WERI-Rb-1 (cell line): ENCODE results near the gene TBC1D9B.

ENCODE experiments used
- DNase-seq: peaks from one replicate; pipeline ENCODE4 v3.0.0-alpha.2; 2020
- H3K27ac ChIP-seq: fragments of 250-450 bp; sonication (Bioruptor Pico); 2 replicates; pipeline ENCODE4 v1.5.1; 2020; ENCODE audit warnings: mild to moderate bottlenecking, moderate library complexity
- H3K27me3 ChIP-seq: fragments of 250-450 bp; sonication (Bioruptor Pico); 2 replicates; pipeline ENCODE4 v1.5.1; 2021; ENCODE audit warnings: mild to moderate bottlenecking, low read depth, moderate library complexity; ENCODE audit not compliant: insufficient read depth, severe bottlenecking
- H3K36me3 ChIP-seq: fragments of 250-450 bp; sonication (Bioruptor Pico); 2 replicates; pipeline ENCODE4 v1.5.1; 2020; ENCODE audit warnings: mild to moderate bottlenecking, moderate library complexity
- H3K4me3 ChIP-seq: 2 replicates; pipeline ENCODE4 v1.5.1; 2011; ENCODE audit warnings: low read depth, mild to moderate bottlenecking, control low read depth, low read length
- H3K9me3 ChIP-seq: fragments of 250-450 bp; sonication (Bioruptor Pico); 2 replicates; pipeline ENCODE4 v1.5.1; 2021; ENCODE audit warnings: mild to moderate bottlenecking, moderate library complexity; ENCODE audit not compliant: severe bottlenecking
- CTCF ChIP-seq: IDR thresholded peaks from 2 replicates; pipeline ENCODE4 v1.5.1; 2011; ENCODE audit warnings: low read depth, mild to moderate bottlenecking, control low read depth, inconsistent platforms, low read length

The TBC1D9B gene

GRCh38 chr5:179862296-179862695 lies 45.4 kb downstream of the TBC1D9B start:
- H3K36me3 ChIP-seq, result no peaks in the 10 kb centered on the region
- H3K27me3 ChIP-seq, result no peaks in the 10 kb centered on the region
- DNase-seq, result no peak
- no peak overlapping the region for H3K4me3 ChIP-seq
- TF ChIP-seq CTCF, result no peak
- no peaks in the 10 kb centered on the region for H3K9me3 ChIP-seq
- no peak overlapping the region for H3K27ac ChIP-seq

GRCh38 chr5:179860301-179860700 lies 47.4 kb downstream of the TBC1D9B start:
- TF ChIP-seq CTCF, result no peak

GRCh38 chr5:179858586-179859427 lies 48.9 kb downstream of the TBC1D9B start, which contains the start of gene MRNIP:
MRNIP (minus strand) TSS chr5:179858817; CDS start chr5:179858796, 21 bp downstream.
- Histone ChIP-seq H3K36me3 (no peaks in the 10 kb centered on the region), H3K27ac (peak within 1 kb of the TSS; percentile 77), H3K27me3 (no peaks in the 10 kb centered on the region), H3K4me3 (peak within 1 kb of the TSS; percentile 77), H3K9me3 (no peaks in the 10 kb centered on the region)
- DNase-seq, result peak; percentile 92
- no peak for TF ChIP-seq CTCF

More at GRCh38 chr5:179860301-179860700, 47.4 kb downstream of the TBC1D9B start:
- H3K27ac ChIP-seq, result no peak overlapping the region
- H3K36me3 ChIP-seq, result no peaks in the 10 kb centered on the region
- no peak overlapping the region for H3K4me3 ChIP-seq
- no peak for DNase-seq
- no peaks in the 10 kb centered on the region for H3K9me3 ChIP-seq
- no peaks in the 10 kb centered on the region for H3K27me3 ChIP-seq

GRCh38 chr5:179858241-179858585 lies 49.5 kb downstream of the TBC1D9B start:
- H3K9me3 ChIP-seq, result no peaks in the 10 kb centered on the region
- peak overlapping the region; percentile 77 for H3K4me3 ChIP-seq
- no peaks in the 10 kb centered on the region for H3K36me3 ChIP-seq
- peak; percentile 15 for DNase-seq
- H3K27ac ChIP-seq, result peak overlapping the region; percentile 77
- H3K27me3 ChIP-seq, result no peaks in the 10 kb centered on the region
- no peak for TF ChIP-seq CTCF

- H3K4me3 ChIP-seq, result no peak overlapping the region
- TF ChIP-seq CTCF, result no peak
- no peaks in the 10 kb centered on the region for H3K9me3 ChIP-seq
- no peak overlapping the region for H3K27ac ChIP-seq
- DNase-seq, result no peak
- H3K36me3 ChIP-seq, result no peaks in the 10 kb centered on the region
- H3K27me3 ChIP-seq, result no peaks in the 10 kb centered on the region
These were observed 53.3 kb downstream of the TBC1D9B start for GRCh38 chr5:179854356-179854755.
